HepG2 (cell line): ENCODE measurements around the gene PLPP3. TPM values are rescaled to one million over a fixed set of nuclear protein-coding genes. Genes with fewer than 3 reads are reported as not detected.

Experiments
- ATAC-seq: fragments of 200-7000 bp; cut with Tn5 transposase; 3 replicates; pipeline ENCODE4 v1.9.1; 2020; ENCODE audit warnings: mild to moderate bottlenecking, moderate library complexity
- BruUV-seq: library from RNA; stranded (reverse); fragments of 400-500 nt; replicated peaks from 2 replicates; lab custom pipeline; 2021; lab: Mats Ljungman, UMichigan
- CTCF ChIA-PET: fragments of 300-600 bp; formaldehyde crosslinking; extraction: SDS; loops from one replicate; lab custom pipeline; 2021; ENCODE audit warnings: low total read pairs, inconsistent platforms, low intra/inter-chr PET ratio; lab: Yijun Ruan, JAX
- POLR2A ChIA-PET: fragments of 350-600 bp; sonication (Branson Sonifier 250); formaldehyde crosslinking; loops from one replicate; lab custom pipeline; 2020; ENCODE audit warnings: antibody characterized with exemption, inconsistent platforms; lab: Yijun Ruan, JAX
- DNase-seq: peaks from one replicate; pipeline ENCODE4 v3.0.0-alpha.2; 2015; ENCODE audit warnings: low spot score
- FAIRE-seq: peaks from 3 replicates; lab custom pipeline; 2011; peaks lifted over from hg19 to GRCh38; lab: Jason Lieb, UNC
- H2AFZ ChIP-seq: one replicate; pipeline ENCODE4 v1.6.1; 2011; ENCODE audit warnings: low read length, inconsistent platforms
- H3K27ac ChIP-seq: fragments of 300-600 bp; 3 replicates; pipeline ENCODE4 v1.8.0; 2011; ENCODE audit warnings: mixed run types, mild to moderate bottlenecking, mixed read lengths, low read length, inconsistent platforms; ENCODE audit not compliant: insufficient read depth; ENCODE audit errors: extremely low read length
- H3K27me3 ChIP-seq, 2 experiments: fragments of 200-600 bp in 1 of 2; 2 replicates in 1 of 2; 3 replicates in 1 of 2; pipeline versions ENCODE4 v1.6.0 to v1.8.0; 2011; ENCODE audit warnings: low read length in 2 of 2, mild to moderate bottlenecking in 2 of 2, moderate library complexity in 2 of 2, inconsistent platforms in 1 of 2; ENCODE audit not compliant: insufficient read depth in 2 of 2, control insufficient read depth in 1 of 2
- H3K36me3 ChIP-seq, 2 experiments: fragments of 200-600 bp in 1 of 2; replicated peaks in 1 of 2; 2 replicates in 1 of 2; 3 replicates in 1 of 2; pipeline versions ENCODE4 v1.5.1 to v1.8.0; 2011; ENCODE audit warnings: low read length in 2 of 2, inconsistent platforms in 1 of 2; ENCODE audit not compliant: insufficient read depth in 2 of 2, control insufficient read depth in 1 of 2
- H3K4me1 ChIP-seq: 2 replicates; pipeline ENCODE4 v1.5.1; 2012; ENCODE audit warnings: low read length, inconsistent platforms; ENCODE audit not compliant: insufficient read depth
- H3K4me2 ChIP-seq: 2 replicates; pipeline ENCODE4 v1.6.0; 2011; ENCODE audit warnings: low read depth, low read length, inconsistent platforms
- H3K4me3 ChIP-seq, 3 experiments: fragments of 200-600 bp in 1 of 3; sonication (generic), shearing (Covaris generic) in 1 of 3; replicated peaks in 1 of 3; 2 replicates each; pipeline ENCODE4 v1.5.1; 2011 to 2016; ENCODE audit warnings: low read length in 3 of 3, inconsistent platforms in 2 of 3, low read depth in 2 of 3, mild to moderate bottlenecking in 2 of 3, control low read depth in 1 of 3, mixed read lengths in 1 of 3; ENCODE audit not compliant: insufficient read depth in 1 of 3
- H3K79me2 ChIP-seq: one replicate; pipeline ENCODE4 v1.6.1; 2011; ENCODE audit warnings: low read length, inconsistent platforms; ENCODE audit not compliant: insufficient read depth
- H3K9ac ChIP-seq: 2 replicates; pipeline ENCODE4 v1.6.0; 2011; ENCODE audit warnings: mild to moderate bottlenecking, low read depth, low read length, inconsistent platforms; ENCODE audit not compliant: insufficient read depth
- H3K9me3 ChIP-seq: 2 replicates; pipeline ENCODE4 v1.5.1; 2012; ENCODE audit warnings: mild to moderate bottlenecking, low read length
- H4K20me1 ChIP-seq: 2 replicates; pipeline ENCODE4 v1.6.0; 2011; ENCODE audit warnings: inconsistent platforms, mild to moderate bottlenecking, low read length, moderate library complexity; ENCODE audit not compliant: insufficient read depth
- HES4 ChIP-seq: sonication (generic); formaldehyde crosslinking; IDR thresholded peaks from 2 replicates; pipeline ENCODE4 v1.9.0; 2021; ENCODE audit warnings: mild to moderate bottlenecking, missing genetic modification reagents, borderline replicate concordance
- KLF12 ChIP-seq: sonication (generic); formaldehyde crosslinking; IDR thresholded peaks from 2 replicates; pipeline ENCODE4 v1.4.0; 2020; ENCODE audit warnings: missing genetic modification reagents, borderline replicate concordance
- MAF1 ChIP-seq: sonication (generic); formaldehyde crosslinking; IDR thresholded peaks from 2 replicates; pipeline ENCODE4 v1.5.0; 2020; ENCODE audit warnings: missing genetic modification reagents, borderline replicate concordance
- PAX8 ChIP-seq: sonication (generic); formaldehyde crosslinking; IDR thresholded peaks from 2 replicates; pipeline ENCODE4 v1.8.0; 2022; ENCODE audit warnings: mild to moderate bottlenecking, missing genetic modification reagents, borderline replicate concordance
- RBM22 ChIP-seq: fragments of 200-400 bp; formaldehyde crosslinking; optimal IDR thresholded peaks from 2 replicates; pipeline ENCODE3; 2017; ENCODE audit warnings: mild to moderate bottlenecking, low read length, moderate library complexity
- YEATS2 ChIP-seq: sonication (generic); formaldehyde crosslinking; IDR thresholded peaks from 2 replicates; pipeline ENCODE4 v1.4.0; 2020; ENCODE audit warnings: missing genetic modification reagents, borderline replicate concordance
- ZFP36L1 ChIP-seq: sonication (generic); formaldehyde crosslinking; IDR thresholded peaks from 2 replicates; pipeline ENCODE4 v1.8.0; 2022; ENCODE audit warnings: mild to moderate bottlenecking, missing genetic modification reagents, moderate library complexity
- ZFYVE20 ChIP-seq: sonication (generic); formaldehyde crosslinking; IDR thresholded peaks from 2 replicates; pipeline ENCODE4 v1.8.0; 2023; ENCODE audit warnings: low read depth, mild to moderate bottlenecking, moderate library complexity, missing genetic modification reagents, borderline replicate concordance
- ZNF136 ChIP-seq: sonication (generic); formaldehyde crosslinking; IDR thresholded peaks from 2 replicates; pipeline ENCODE4 v1.8.1; 2022; ENCODE audit warnings: low read depth, mild to moderate bottlenecking, moderate library complexity, missing genetic modification reagents
- ZNF256 ChIP-seq: sonication (generic); formaldehyde crosslinking; conservative IDR thresholded peaks from 2 replicates; pipeline ENCODE4 v1.4.0; 2020; ENCODE audit warnings: missing genetic modification reagents
- ZNF577 ChIP-seq: sonication (generic); formaldehyde crosslinking; IDR thresholded peaks from 2 replicates; pipeline ENCODE4 v1.4.0; 2020; ENCODE audit warnings: mild to moderate bottlenecking, low read depth, missing genetic modification reagents, borderline replicate concordance
- WGBS: methylation state at CpG from one replicate; pipeline ENCODE4 v1.1.6; 2017; ENCODE audit warnings: low lambda C conversion rate; 5-methylcytosine and 5-hydroxymethylcytosine counted together
- in situ Hi-C: cut with HindIII; loops from 2 replicates; pipeline ENCODE4 v1.10.0; 2017; ENCODE audit warnings: low pct_unique_long_range_greater_than_20kb; ENCODE audit not compliant: extremely low pct_ligation_motif_present
- intact Hi-C: fragments of 100-400 bp; cut with micrococcal nuclease; formaldehyde crosslinking; loops from one replicate; pipeline ENCODE4 v1.10.0; 2022; ENCODE audit not compliant: unreplicated experiment
- polyA plus RNA-seq, 8 experiments: library from polyadenylated mRNA; depleted of rRNA in 3 of 8; stranded (reverse) in 7 of 8; unstranded in 1 of 8; fragments of >200 nt; fragmentation: Illumina TruSeq in 4 of 8; extraction: Trizol in 4 of 8; gene quantifications; 2 replicates each; pipeline versions ENCODE4 v1.2.1 to v1.2.3, GENCODE V29; 2011 to 2016; ENCODE audit warnings: low read depth in 4 of 8, missing spikeins in 1 of 8, mixed read lengths in 1 of 8; ENCODE audit not compliant: insufficient read depth in 1 of 8
- total RNA-seq, 5 experiments: library from RNA; depleted of rRNA; stranded (reverse); fragments of >200 nt; fragmentation: Illumina TruSeq; extraction: Trizol; gene quantifications; 2 replicates each; pipeline ENCODE4 v1.2.3, GENCODE V29; 2016; ENCODE audit warnings: low read depth in 1 of 5

PLPP3 gene
- total and polyA plus RNA-seq, 2 of the 13 experiments (the other 11 are each of a cell fraction or from before 2014, with no cell fraction given) = 49.7 to 65.8 TPM

DNA sequence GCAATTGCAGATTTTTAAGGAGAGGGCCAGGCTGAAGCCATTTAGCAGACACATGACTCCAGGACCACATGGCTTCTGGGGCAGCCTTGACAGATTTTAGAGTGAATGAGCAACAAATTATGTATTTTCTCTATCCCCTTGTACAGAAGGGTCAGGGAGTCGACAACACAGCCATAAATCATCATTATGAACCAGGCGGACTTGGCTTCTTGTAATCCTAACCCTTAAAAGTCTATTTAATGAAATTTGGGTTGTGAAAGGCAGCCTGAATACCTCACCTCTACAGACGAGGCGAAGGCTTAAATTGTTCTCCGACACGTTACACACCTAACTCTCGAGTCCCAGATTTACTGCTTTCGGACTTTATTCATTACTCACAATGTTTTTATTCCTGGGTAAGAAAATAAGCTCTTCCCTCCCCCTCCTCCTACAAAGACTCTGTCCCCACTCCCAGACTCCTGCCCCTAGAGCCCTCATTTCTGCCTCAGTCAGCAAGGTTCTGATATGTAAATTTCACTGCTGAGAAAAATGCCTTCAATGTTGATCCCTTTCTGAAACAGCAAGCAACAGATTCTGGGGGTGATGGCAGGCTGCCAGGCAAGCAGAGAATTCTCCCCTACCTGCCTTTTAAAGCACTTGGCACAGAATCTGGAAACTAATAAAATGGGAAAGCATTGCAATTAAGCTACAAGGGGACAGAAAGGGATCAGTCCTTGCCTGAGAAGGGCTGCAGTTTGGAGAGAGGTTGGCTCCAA is 51.6 kb downstream of the PLPP3 start:
- peaks cover 79% of the 10 kb centered on the region for H3K79me2 ChIP-seq
- BruUV-seq = TSS peak; percentile 1
- no peaks in the 10 kb centered on the region for H3K27me3 ChIP-seq
- in situ Hi-C loops = no loop called here
- no peak overlapping the region for H2AFZ ChIP-seq
- peaks cover 36% of the 10 kb centered on the region for H3K4me1 ChIP-seq
- ChIA-PET CTCF (no interaction called here), POLR2A (no interaction called here)
- FAIRE-seq = no peak
- no peak overlapping the region for H3K27ac ChIP-seq
- ATAC-seq = no peak
- TF ChIP-seq ZFYVE20 (CRISPR knock-in tag) (no peak), RBM22 (peak; percentile 50)
- TF ChIP-seq, all 625 proteins: peak for 1
- H4K20me1 ChIP-seq = peaks cover 11% of the 10 kb centered on the region
- DNase-seq = no peak
- peaks cover 36 to 85% of the 10 kb centered on the region in 2 experiments for H3K36me3 ChIP-seq
- 97% methylated on average over 8 of the region's 8 CpGs for WGBS
- no peak overlapping the region for H3K4me3 ChIP-seq
- H3K9me3 ChIP-seq = no peaks in the 10 kb centered on the region
- intact Hi-C loops = no loop called here
- no peak overlapping the region for H3K4me2 ChIP-seq
- H3K9ac ChIP-seq = no peak overlapping the region

DNA sequence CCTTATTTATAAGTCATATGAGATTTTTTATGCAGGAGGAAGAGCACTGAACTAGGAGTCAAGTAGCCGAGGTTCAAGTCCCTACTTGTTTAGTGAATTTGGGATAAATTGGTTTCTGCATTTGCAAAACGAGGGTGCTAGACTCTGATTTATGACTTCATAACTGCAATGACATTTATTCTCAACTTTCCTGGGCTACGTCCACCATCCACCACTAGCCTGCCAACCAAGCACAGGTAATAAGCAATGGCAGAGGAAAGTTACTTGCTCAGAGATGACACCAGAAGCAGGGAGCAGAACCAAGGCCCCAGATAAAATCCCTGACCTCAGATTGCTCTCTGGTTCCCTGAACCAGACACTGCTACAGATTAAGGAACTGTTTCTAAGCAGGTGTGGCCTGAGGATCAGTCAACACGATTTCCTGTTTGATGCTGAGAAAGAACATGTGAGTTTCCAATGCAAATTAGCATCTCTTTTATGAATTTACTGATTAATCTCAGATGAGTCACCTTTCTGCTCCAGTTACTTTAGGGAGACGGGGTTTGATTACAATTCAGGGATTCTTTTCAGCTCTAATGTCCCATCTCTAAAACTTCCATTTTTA is 52.7 kb downstream of the PLPP3 start:
- ChIA-PET CTCF (no interaction called here), POLR2A (no interaction called here)
- no peak for ATAC-seq
- in situ Hi-C loops = no loop called here
- BruUV-seq = no TSS peak
- Histone ChIP-seq H3K4me2 (no peak overlapping the region), H3K36me3 (peaks cover 39 to 86% of the 10 kb centered on the region in 2 experiments), H3K4me1 (peaks cover 25% of the 10 kb centered on the region), H3K27me3 (no peaks in the 10 kb centered on the region), H4K20me1 (peaks cover 11% of the 10 kb centered on the region), H3K9me3 (no peaks in the 10 kb centered on the region), H3K4me3 (no peak overlapping the region), H3K79me2 (peaks cover 70% of the 10 kb centered on the region), H3K9ac (no peak overlapping the region), H3K27ac (no peak overlapping the region), H2AFZ (no peak overlapping the region)
- 94% methylated on average over 5 of the region's 5 CpGs for WGBS
- no peak for FAIRE-seq
- TF ChIP-seq MAF1 = no peak
- no peak for TF ChIP-seq PAX8
- TF ChIP-seq ZNF577 = no peak
- no peak for TF ChIP-seq ZNF136
- no peak for TF ChIP-seq HES4 (CRISPR knock-in tag)
- TF ChIP-seq YEATS2 (CRISPR knock-in tag) = no peak
- no peak for TF ChIP-seq KLF12 (CRISPR knock-in tag)
- TF ChIP-seq ZFP36L1 (CRISPR knock-in tag) = no peak
- TF ChIP-seq ZNF256 (CRISPR knock-in tag) = no peak
- intact Hi-C loops = no loop called here
- DNase-seq = no peak
